K562 (cell line): Measurements from ENCODE around the gene KRTAP19-5. TPM values are rescaled to one million over a fixed set of nuclear protein-coding genes. Genes with fewer than 3 reads are reported as not detected.

Source experiments
- FOXK1 ChIP-seq: sonication (generic); formaldehyde crosslinking; IDR thresholded peaks from 2 replicates; pipeline ENCODE4 v1.8.0; 2022; ENCODE audit warnings: missing genetic modification reagents, mild to moderate bottlenecking, borderline replicate concordance
- POLR3G ChIP-seq: IDR thresholded peaks from 2 replicates; pipeline ENCODE4 v1.6.1; 2011; ENCODE audit not compliant: insufficient read length, insufficient replicate concordance; ENCODE audit errors: extremely low read depth
- SNRNP70 ChIP-seq: fragments of 200-400 bp; formaldehyde crosslinking; optimal IDR thresholded peaks from 2 replicates; pipeline ENCODE3; 2017; ENCODE audit warnings: low read depth, low read length
- ZNF785 ChIP-seq: fragments of 250-450 bp; sonication (Bioruptor Pico); IDR thresholded peaks from 2 replicates; pipeline ENCODE4 v1.4.0; 2020; ENCODE audit warnings: mild to moderate bottlenecking
- polyA plus RNA-seq, 8 experiments: library from polyadenylated mRNA; depleted of rRNA in 4 of 8; stranded (reverse) in 5 of 8; unstranded in 3 of 8; fragments of >200 nt; fragmentation: Nextera tagmentation in 2 of 8; fragmentation: Illumina TruSeq in 1 of 8; extraction: Ambion mirVana in 2 of 8; extraction: Trizol in 1 of 8; gene quantifications; 2 replicates each; pipeline versions ENCODE4 v1.2.1 to v1.2.3, GENCODE V29; 2011 to 2014; ENCODE audit warnings: inconsistent platforms in 1 of 8, missing spikeins in 1 of 8
- total RNA-seq, 7 experiments: library from RNA; depleted of rRNA in 6 of 7; stranded (reverse); fragments of >200 nt in 6 of 7; fragmentation: Illumina TruSeq in 2 of 7; extraction: Trizol in 2 of 7; gene quantifications; 2 replicates each; pipeline versions ENCODE4 v1.2.1 to v1.2.3, GENCODE V29; 2011 to 2021; ENCODE audit warnings: low replicate concordance in 1 of 7
- TF ChIP-seq, protein P1 (sequence below): fragments of 250-450 bp; sonication (Bioruptor Pico); IDR thresholded peaks from 2 replicates; pipeline ENCODE4 v1.5.0; 2021; ENCODE audit warnings: mild to moderate bottlenecking, moderate library complexity
- TF ChIP-seq, protein P2 (sequence below): IDR thresholded peaks from 2 replicates; pipeline ENCODE4 v1.6.1; 2014; ENCODE audit warnings: antibody characterized with exemption

KRTAP19-5 gene
- total and polyA plus RNA-seq, 9 of the 15 experiments (the other 6 are each of a cell fraction or from before 2014, with no cell fraction given), result not detected

DNA sequence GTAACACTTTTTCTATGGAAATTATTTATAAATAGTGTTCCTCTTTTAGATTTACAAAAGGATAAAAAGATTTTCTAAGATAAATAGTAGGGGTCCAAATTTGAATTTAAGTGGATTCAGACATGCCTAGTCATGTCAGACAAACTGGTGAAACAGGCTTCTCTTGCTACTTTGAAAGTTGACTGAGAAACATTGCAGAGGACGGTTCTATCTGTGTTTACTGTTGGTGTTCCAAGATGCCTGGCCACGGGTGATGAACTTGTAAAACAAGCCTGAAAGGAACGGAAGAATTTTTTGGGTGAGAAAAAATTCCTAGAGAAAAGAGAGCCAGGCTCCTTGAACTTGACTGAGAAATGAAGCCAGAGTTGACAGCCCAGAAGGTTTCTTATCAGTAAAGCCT, 23.9 kb downstream of the KRTAP19-5 start (continued):
- TF ChIP-seq, protein P1, sequence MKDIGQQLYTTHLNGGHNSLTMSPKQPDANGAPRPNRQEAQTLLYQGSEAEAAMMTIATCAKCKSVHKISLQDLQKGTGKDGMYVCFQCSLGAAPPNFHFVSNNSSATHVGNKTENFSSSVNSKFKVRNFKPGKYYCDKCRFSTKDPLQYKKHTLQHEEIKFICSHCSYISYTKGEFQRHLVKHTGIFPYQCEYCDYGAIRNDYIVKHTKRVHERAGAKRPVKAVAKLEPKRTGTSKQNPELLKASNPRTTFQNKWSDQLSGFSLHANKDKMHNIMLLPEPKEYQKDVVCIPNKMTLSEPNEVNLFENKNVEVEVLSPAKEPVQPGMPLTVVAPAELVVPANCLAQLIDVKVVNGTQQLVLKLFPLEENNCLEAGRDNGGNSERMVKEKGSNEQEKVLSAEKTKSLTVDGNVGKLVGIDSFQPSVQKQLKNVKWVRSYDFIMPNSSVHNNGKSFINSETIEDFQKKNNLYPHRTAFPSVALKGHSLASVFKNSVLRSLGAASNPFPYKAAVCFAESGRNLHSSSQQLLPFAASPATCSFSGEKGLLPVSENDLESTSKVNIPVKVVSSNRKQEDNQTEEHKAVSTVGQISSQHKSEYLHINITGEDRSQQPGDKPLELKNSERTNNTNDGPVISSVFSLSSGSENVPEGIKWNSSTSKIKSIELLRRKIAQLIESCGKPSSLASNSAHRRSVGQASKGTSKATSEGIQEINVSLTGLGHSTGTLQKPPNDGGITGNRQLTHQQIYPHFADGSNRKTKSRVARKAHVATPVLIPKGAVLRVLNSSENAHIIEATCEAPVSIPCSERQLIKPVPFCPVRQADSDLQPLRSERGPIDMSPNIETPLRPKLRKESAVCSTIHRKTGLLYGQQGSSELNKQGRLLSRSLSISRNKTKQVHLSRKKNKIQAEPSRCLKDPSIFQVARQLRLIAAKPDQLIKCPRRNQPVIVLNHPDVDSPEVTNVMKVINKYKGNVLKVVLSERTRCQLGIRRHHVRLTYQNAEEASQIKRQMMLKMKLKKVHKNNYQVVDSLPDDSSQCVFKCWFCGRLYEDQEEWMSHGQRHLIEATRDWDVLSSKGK (CRISPR knock-in tag), result no peak
- TF ChIP-seq POLR3G, result no peak
- no peak for TF ChIP-seq FOXK1 (CRISPR knock-in tag)
- TF ChIP-seq, protein P2, sequence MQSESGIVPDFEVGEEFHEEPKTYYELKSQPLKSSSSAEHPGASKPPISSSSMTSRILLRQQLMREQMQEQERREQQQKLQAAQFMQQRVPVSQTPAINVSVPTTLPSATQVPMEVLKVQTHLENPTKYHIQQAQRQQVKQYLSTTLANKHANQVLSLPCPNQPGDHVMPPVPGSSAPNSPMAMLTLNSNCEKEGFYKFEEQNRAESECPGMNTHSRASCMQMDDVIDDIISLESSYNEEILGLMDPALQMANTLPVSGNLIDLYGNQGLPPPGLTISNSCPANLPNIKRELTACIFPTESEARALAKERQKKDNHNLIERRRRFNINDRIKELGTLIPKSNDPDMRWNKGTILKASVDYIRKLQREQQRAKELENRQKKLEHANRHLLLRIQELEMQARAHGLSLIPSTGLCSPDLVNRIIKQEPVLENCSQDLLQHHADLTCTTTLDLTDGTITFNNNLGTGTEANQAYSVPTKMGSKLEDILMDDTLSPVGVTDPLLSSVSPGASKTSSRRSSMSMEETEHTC, result no peak
- no peak for TF ChIP-seq ZNF785 (CRISPR knock-in tag)
- no peak for TF ChIP-seq SNRNP70
